GM12878 (cell line): ENCODE measurements around the gene NEDD8. TPM values are rescaled to one million over a fixed set of nuclear protein-coding genes. Genes with fewer than 3 reads are reported as not detected.

Experiments
- BCLAF1 ChIP-seq: fragments of 450-650 bp; IDR thresholded peaks from 2 replicates; pipeline ENCODE4 v1.6.1; 2017; ENCODE audit warnings: antibody characterized with exemption, mild to moderate bottlenecking, moderate library complexity
- ESRRA ChIP-seq: IDR thresholded peaks from 2 replicates; pipeline ENCODE4 v1.6.1; 2012; ENCODE audit warnings: mild to moderate bottlenecking, low read length, improper control_type of control experiment
- LARP7 ChIP-seq: fragments of 450-650 bp; IDR thresholded peaks from 2 replicates; pipeline ENCODE4 v1.6.1; 2017; ENCODE audit warnings: mild to moderate bottlenecking
- USF1 ChIP-seq: IDR thresholded peaks from 2 replicates; pipeline ENCODE4 v1.6.1; 2011; ENCODE audit warnings: borderline replicate concordance, low read depth, mild to moderate bottlenecking, moderate library complexity, mixed read lengths, low read length; ENCODE audit not compliant: insufficient read depth; ENCODE audit errors: extremely low read length
- ZBTB11 ChIP-seq: fragments of 450-650 bp; formaldehyde crosslinking; IDR thresholded peaks from 2 replicates; pipeline ENCODE4 v1.5.0; 2022; ENCODE audit warnings: mild to moderate bottlenecking, missing genetic modification characterization
- polyA plus RNA-seq, 11 experiments: library from polyadenylated mRNA; depleted of rRNA in 4 of 11; unstranded in 6 of 11; stranded (reverse) in 5 of 11; fragments of >200 nt; fragmentation: Nextera tagmentation in 4 of 11; fragmentation: Illumina TruSeq in 1 of 11; extraction: Ambion mirVana in 4 of 11; extraction: Trizol in 1 of 11; gene quantifications; 1 replicate in 1 of 11; 2 replicates in 10 of 11; pipeline versions ENCODE4 v1.2.1 to v1.2.3, GENCODE V29; 2011 to 2016; ENCODE audit warnings: inconsistent platforms in 2 of 11, missing spikeins in 2 of 11, low read depth in 1 of 11
- total RNA-seq, 4 experiments: library from RNA; depleted of rRNA in 3 of 4; stranded (reverse); fragments of >200 nt in 3 of 4; fragmentation: Illumina TruSeq in 1 of 4; extraction: Trizol in 1 of 4; gene quantifications; 2 replicates each; pipeline versions ENCODE4 v1.2.1 to v1.2.3, GENCODE V29; 2013 to 2021

Gene NEDD8
- total and polyA plus RNA-seq, 10 of the 15 experiments (the other 5 are each of a cell fraction or from before 2014, with no cell fraction given), result 164 to 991 (median 300) TPM

- TF ChIP-seq LARP7, result peak; percentile 78
- no peak for TF ChIP-seq ESRRA
- TF ChIP-seq BCLAF1, result no peak
- TF ChIP-seq USF1, result no peak
- TF ChIP-seq ZBTB11 (CRISPR knock-in tag), result no peak
These were observed 16.4 kb downstream of the NEDD8 start, which contains the start of gene MDP1 (continued) for GRCh38 chr14:24215495-24216344.
